Duodenal mucosa (tissue), 2 donors: ENCODE measurements around the gene GTF2F1.

ENCODE experiments used
- H3K27ac ChIP-seq: one replicate; pipeline ENCODE4 v1.7.0; 2013; ENCODE audit warnings: low read depth, low read length
- H3K27me3 ChIP-seq, 2 donors: one replicate each; pipeline ENCODE4 v1.7.0; 2013; ENCODE audit warnings: low read length in 2 of 2, control low read depth in 1 of 2; ENCODE audit not compliant: insufficient read depth in 2 of 2, control insufficient read depth in 1 of 2
- H3K36me3 ChIP-seq, 2 donors: one replicate each; pipeline ENCODE4 v1.7.0; 2013; ENCODE audit warnings: low read length in 2 of 2, control low read depth in 1 of 2; ENCODE audit not compliant: insufficient read depth in 2 of 2, control insufficient read depth in 1 of 2
- H3K4me1 ChIP-seq, 2 donors: one replicate each; pipeline ENCODE4 v1.7.0; 2013; ENCODE audit warnings: low read length in 2 of 2, control low read depth in 1 of 2; ENCODE audit not compliant: insufficient read depth in 2 of 2, control insufficient read depth in 1 of 2
- H3K4me3 ChIP-seq, 2 donors: one replicate each; pipeline ENCODE4 v1.7.0; 2013; ENCODE audit warnings: low read length in 2 of 2, low read depth in 1 of 2
- H3K9ac ChIP-seq, 2 donors: one replicate each; pipeline ENCODE4 v1.7.0; 2013; ENCODE audit warnings: low read length in 2 of 2, low read depth in 1 of 2
- H3K9me3 ChIP-seq, 2 donors: one replicate each; pipeline ENCODE4 v1.7.0; 2013; ENCODE audit warnings: low read length in 2 of 2, control low read depth in 1 of 2; ENCODE audit not compliant: control insufficient read depth in 1 of 2

Gene GTF2F1

DNA sequence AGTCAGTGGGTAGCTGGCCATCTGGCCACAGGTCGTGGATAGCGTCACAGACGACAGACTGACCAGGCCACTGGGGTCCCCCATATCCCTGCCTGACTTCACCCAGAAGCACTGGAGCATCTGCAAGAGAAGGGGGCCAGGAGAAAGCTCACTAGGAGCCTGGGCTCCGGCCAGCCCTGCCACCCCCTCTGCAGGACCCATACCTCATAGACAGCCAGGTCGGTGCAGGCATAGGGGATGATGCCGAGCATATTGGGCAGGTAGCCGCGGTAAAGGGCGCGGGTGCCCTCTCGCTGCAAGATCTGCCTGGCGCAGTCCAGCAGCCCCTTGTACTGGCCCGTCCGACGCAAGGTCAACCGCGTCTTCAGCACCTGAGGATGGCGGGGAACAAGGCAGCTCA is 34.2 kb upstream of the GTF2F1 start:
- Histone ChIP-seq H3K27me3 (peaks cover 0 to 3% of the 10 kb centered on the region in 2 donors), H3K36me3 (no peaks in the 10 kb centered on the region)

DNA sequence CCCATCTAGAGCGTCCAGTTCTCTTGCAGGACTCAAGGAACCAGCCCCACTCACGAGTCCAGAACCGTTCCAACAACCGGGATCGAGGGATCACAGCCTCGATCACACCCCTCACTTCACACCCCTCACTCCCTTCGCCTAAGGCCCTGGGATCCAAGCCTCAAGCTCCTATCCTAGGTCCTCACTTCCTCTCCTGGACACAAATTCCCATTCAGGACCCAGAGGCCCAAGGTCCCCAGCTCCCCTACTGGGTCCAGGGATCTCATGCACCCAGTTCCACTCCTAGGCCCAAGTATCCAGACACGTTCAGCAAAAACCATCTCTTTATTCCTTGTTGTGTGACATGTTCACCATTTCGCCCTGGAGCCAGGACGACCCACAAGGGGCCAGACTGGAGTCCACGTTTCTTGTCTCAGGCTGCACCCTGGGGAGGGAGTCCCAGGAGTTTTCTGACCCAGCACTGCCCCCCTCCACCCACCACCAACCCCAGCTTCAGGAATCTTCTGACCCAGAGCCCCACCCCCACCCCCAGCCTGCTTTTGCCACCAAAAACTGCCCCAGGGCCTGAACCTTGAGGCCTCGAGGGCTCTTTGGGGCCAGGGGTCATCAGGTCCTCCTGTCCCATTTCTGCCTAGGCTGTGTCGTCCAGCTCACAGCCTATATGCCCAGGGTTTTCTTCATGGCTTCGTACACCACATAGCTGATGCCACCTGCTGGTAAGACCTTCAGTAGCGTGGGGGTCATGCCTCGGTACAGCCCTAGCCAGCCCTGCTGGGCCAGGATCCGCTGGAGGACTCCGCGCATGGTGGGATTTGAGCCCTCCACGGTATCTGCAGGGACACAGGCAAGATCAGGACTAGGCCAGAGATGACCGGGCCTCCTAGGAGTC is 33.0 kb upstream of the GTF2F1 start:
- H3K4me1 ChIP-seq = peaks cover 21 to 25% of the 10 kb centered on the region in 2 donors

More for the DNA sequence above, 34.2 kb upstream of the GTF2F1 start:
- Histone ChIP-seq H3K9ac (no peak overlapping the region), H3K4me1 (peaks cover 20 to 21% of the 10 kb centered on the region in 2 donors), H3K4me3 (no peak overlapping the region), H3K9me3 (no peaks in the 10 kb centered on the region), H3K27ac (no peak overlapping the region)

DNA sequence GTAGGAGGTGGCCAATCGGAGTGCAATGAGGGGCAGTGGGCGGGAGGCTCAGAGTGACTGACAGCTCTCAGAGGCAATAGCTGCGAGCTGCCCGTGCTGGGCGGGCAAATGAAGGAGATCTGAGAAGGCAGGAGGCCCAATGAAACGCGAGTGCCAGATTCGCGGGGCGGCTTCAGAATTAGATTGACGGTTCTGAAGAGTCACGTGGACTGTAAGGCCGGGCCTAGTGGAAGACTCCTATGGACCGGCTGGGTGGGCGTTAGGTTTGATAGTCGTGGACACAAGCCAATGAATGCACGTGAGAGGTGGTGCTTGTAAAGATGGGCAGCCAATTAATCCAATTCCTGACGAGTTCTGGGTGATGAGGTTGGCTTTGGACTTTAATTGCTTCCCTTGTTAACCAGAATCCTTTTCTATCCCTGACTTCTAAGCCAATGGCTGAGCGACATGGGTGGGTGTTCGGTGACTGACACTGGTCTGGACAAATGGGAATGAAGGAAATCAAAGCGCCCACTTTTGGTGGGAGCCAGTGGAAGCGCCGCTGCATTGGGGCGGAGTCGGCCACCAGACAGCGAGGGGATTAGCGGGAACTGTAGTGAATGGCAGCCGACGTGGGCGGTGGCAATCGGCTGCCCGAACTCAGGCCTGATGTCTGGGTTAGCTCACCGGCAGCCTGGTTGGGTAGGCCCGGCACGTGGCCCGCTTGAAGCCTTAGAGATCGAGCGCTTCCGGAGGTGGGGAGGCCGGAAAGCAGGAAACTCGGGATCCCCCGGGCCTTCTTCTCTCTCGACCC is 32.2 kb upstream of the GTF2F1 start:
- H3K4me3 ChIP-seq = peak overlapping the region; percentile 26 to 45
- H3K9ac ChIP-seq = no peak overlapping the region
- no peaks in the 10 kb centered on the region for H3K9me3 ChIP-seq
- peaks cover 21 to 25% of the 10 kb centered on the region in 2 donors for H3K4me1 ChIP-seq
- H3K27ac ChIP-seq = peak overlapping the region; percentile 32
- H3K27me3 ChIP-seq = peaks cover 0 to 3% of the 10 kb centered on the region in 2 donors
- H3K36me3 ChIP-seq = peaks cover 0 to 18% of the 10 kb centered on the region in 2 donors

More for the DNA sequence above, 33.0 kb upstream of the GTF2F1 start:
- H3K27ac ChIP-seq = peak overlapping the region; percentile 32
- H3K9ac ChIP-seq = no peak overlapping the region
- no peaks in the 10 kb centered on the region for H3K9me3 ChIP-seq
- H3K36me3 ChIP-seq = peaks cover 0 to 10% of the 10 kb centered on the region in 2 donors
- peak overlapping the region; percentile 26 to 45 for H3K4me3 ChIP-seq
- H3K27me3 ChIP-seq = peaks cover 0 to 3% of the 10 kb centered on the region in 2 donors

DNA sequence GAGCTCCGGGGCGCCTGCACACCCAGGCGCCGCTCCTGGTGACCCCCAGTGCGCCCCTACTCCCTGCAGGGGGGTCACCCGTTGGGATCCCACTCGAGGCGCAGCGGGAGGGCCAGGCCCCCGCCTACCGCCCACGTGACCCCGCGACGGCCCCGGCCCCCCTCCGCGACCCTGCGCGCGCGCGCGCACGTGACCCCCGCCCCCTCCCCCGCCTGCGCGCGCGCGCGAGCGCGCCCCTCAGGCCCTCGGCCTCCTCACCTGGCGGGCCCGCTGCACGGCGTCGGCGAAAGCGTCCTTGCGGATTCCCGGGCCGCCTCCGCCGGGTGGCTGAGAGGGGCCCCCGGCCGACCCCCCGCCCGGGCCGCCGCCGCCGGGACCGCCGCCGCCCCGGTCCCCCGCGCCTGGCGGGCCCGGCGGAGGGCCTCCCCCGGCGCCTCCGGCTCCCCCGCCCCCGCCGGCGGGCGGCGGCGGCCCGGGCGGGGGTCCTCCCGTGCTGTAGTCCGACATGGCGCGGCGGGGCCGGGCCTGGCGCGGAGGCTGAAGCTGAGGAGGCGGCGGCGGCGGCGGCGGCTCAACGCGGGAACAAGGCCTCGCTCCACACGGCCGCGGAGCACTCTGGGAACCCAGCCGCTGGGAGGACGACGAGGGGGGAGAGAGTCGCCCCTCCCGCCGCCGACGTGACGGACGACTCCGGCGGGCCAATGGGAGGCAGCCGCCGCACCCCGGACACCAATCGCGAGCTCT is 31.4 kb upstream of the GTF2F1 start, which contains the start of gene KHSRP:
TSS of gene KHSRP (minus strand) at position 617 of the 744 bp plus-strand sequence. CDS start at position 507, 110 bp downstream.
- no peaks in the 10 kb centered on the region for H3K27me3 ChIP-seq
- H3K36me3 ChIP-seq = peaks cover 4 to 26% of the 10 kb centered on the region in 2 donors
- no peaks in the 10 kb centered on the region for H3K9me3 ChIP-seq
- peak within 1 kb of the TSS; percentile 91 to 96 for H3K4me3 ChIP-seq
- H3K4me1 ChIP-seq = peaks cover 21 to 25% of the 10 kb centered on the region in 2 donors
- peak within 1 kb of the TSS; percentile 75 to 82 for H3K9ac ChIP-seq
- H3K27ac ChIP-seq = peak within 1 kb of the TSS; percentile 32

DNA sequence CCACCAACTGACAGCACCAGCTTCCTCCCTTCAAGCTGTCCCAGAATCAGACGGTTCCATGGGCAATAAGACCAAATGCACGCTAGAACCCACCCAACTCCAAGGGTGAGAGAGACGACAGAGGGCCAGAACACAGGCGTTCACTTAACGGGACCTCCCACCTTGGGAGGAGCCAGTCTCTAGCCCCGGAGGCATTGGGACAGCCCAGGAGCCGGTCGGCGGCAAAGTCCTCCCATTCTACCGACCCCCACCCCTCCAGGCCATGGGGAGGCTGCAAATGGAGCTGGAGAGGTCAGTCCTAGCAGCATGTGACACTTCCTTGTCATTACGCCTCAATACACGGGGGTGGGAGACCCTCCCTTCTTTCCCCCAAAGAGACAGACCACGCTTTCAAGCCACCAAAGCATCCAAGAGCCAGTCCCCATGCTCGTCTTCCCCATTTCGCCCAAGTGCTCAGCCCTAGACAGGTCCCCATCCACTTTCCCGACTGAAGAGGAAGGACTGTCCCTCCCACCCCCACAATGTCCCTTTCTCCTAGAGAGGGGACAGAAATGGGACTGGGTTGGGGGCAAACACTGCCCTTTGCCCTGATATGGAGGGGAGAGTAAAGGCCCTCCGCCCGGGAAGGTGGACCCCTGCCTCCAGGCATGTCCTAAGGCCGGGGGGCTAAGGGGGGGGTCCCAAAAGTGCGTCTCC is 30.7 kb upstream of the GTF2F1 start:
- Histone ChIP-seq H3K36me3 (peaks cover 11 to 33% of the 10 kb centered on the region in 2 donors), H3K9ac (peak overlapping the region; percentile 75 to 82), H3K27me3 (no peaks in the 10 kb centered on the region), H3K4me3 (peak overlapping the region; percentile 91 to 96), H3K27ac (peak overlapping the region; percentile 22), H3K9me3 (no peaks in the 10 kb centered on the region), H3K4me1 (peaks cover 21 to 25% of the 10 kb centered on the region in 2 donors)

DNA sequence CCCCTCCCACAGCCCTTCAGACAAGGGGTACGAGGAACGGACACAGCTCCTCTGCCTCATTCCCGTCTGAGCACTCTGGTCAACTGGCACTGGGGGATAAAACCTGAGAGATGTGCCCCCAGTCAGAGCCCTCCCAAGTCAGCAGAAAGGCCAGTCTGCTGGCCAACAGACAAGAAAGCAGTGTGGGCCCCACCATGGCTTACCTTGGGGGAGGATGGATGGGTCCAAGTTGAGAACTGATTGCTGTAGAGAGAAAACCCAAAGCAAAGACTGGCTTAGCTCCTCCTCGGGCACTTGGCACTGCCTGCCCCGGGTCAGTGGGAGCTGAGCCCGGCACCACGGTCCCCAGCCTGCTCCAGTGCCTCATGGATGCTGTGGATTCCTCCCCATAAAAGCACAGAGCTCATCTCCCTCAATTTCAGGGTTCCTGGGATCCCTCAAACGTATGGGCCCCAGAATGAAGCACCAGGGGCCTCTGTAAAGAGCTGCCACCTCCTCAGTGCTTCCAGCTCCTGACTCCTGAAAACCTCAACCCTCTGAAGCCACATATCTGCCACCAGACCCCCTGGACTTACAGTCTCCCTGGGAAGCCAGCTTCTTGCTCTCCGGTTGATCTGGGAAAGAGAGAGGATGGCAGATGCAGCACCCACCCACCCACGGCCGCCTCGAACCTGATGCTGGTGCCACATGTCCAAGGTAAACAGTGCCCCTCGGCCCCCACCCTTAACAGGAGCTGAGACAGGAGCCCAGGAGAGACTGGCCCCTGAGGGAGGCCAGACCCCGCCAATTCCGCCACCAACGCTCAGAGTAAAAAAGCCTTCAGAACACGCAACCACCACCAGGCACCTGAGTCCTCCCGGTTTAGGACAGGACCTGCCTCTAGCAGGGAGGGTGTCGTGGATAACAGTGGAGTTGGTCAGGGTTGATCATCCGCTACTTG is 28.4 kb upstream of the GTF2F1 start:
- peaks cover 21 to 25% of the 10 kb centered on the region in 2 donors for H3K4me1 ChIP-seq
- H3K36me3 ChIP-seq = peaks cover 30 to 56% of the 10 kb centered on the region in 2 donors
- H3K4me3 ChIP-seq = no peak overlapping the region
- H3K9me3 ChIP-seq = no peaks in the 10 kb centered on the region
- H3K27ac ChIP-seq = no peak overlapping the region
- no peaks in the 10 kb centered on the region for H3K27me3 ChIP-seq
- H3K9ac ChIP-seq = no peak overlapping the region

DNA sequence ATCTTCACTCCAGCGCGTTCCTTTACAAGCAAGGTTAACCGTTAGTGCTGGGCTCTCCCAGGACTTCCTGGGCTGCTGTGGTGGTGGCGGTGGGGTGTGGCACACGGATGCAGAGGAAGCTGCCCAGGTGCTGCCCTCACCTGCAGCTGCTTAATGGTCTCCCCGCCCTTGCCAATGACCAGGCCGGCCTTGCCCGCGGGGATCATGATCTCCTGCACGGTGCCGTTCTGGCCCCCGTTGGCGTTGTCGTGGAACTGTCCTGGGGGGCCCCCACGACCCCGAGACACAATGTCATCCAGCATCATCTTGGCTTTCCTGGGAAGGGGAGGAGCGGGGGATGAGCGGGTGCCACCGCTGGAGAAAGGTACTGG is 25.6 kb upstream of the GTF2F1 start:
- Histone ChIP-seq H3K9ac (no peak overlapping the region), H3K4me1 (peaks cover 16 to 18% of the 10 kb centered on the region in 2 donors), H3K4me3 (no peak overlapping the region), H3K36me3 (peaks cover 42 to 75% of the 10 kb centered on the region in 2 donors), H3K27me3 (no peaks in the 10 kb centered on the region), H3K9me3 (no peaks in the 10 kb centered on the region), H3K27ac (no peak overlapping the region)

DNA sequence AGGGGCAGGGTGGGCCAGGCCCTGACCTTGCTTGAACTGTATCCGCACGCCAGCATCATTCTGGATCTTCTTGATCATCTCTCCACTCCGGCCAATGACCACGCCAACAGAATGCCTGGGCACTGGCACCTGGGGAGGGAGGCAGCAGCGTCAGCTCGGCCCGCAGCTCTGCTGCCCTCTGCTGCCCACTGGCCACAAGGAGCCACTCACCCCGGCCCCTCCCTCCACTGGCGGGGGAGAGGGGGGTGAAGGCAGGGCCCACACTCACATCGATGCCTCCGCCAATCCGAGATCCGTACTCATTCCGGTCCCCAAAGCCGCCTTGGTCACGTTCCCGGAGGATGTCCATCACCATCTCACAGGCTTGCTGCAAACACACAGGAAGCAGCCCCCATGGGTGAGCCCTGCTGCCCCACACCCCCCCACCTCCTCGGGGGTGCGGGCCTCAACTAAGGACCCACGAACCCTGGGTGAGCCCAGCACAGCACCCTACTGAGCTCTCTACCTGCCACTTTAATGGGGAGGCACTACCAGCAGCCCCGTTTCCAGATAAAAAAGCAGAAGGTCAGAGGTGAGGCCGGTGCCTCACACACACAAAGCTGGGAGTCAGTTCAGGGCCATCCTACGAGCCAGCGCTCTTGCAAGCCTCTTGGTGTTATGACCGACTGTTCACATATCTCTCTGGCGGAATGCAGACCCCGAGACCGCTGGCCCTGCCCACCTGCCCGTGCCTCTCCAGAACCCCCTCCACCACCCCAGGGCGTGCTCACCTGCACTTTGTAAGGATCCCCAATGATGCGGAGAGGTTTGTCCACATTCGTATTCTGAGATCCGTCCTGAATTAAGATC is 25.0 kb upstream of the GTF2F1 start:
- H3K4me1 ChIP-seq = peaks cover 10 to 12% of the 10 kb centered on the region in 2 donors
- H3K27ac ChIP-seq = no peak overlapping the region
- no peaks in the 10 kb centered on the region for H3K9me3 ChIP-seq
- H3K27me3 ChIP-seq = no peaks in the 10 kb centered on the region
- H3K36me3 ChIP-seq = peaks cover 42 to 75% of the 10 kb centered on the region in 2 donors
- no peak overlapping the region for H3K9ac ChIP-seq
- no peak overlapping the region for H3K4me3 ChIP-seq
